ENCODE measurements around the gene DDA1.

DDA1 gene

DNA sequence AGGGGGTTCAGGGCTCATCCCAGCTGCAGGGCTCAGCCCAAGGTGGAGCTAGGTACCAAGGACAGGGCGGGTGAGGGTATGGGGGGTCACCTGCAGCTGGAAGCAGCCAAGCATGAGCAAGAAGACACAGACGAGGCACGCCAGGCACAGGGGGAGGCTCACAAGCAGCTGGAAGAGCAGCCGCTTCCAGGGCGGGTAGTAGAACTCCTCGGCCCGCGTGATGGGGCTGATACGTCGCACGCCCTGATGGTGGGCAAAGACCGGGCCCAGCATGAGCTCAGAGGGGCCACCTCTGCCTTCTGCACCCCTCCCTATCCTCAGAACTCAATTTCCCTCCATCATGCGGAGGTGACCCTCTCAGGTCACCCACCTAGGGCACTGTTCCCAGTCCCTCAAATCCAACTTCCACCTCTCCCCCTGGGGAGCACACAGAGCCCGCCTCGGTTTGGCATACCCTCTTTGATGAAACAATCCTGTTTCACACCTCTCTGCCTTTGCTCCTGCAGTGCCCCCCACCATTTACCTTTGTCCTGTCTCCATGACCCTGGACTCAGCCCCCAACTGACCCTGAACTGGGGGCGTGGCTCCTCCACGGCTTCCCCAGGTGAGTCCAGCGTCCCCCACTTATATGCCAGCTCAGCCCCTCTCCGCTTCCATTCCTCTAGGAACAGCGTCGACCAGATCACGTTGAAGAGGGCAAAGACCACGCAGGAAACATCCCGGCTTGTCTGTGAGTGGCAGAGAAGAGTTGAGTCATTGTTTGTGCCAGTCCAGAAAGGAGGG, 21.1 kb downstream of the DDA1 start:
- no peak for DNase-seq (ENCODE audit: low read depth)

DNA sequence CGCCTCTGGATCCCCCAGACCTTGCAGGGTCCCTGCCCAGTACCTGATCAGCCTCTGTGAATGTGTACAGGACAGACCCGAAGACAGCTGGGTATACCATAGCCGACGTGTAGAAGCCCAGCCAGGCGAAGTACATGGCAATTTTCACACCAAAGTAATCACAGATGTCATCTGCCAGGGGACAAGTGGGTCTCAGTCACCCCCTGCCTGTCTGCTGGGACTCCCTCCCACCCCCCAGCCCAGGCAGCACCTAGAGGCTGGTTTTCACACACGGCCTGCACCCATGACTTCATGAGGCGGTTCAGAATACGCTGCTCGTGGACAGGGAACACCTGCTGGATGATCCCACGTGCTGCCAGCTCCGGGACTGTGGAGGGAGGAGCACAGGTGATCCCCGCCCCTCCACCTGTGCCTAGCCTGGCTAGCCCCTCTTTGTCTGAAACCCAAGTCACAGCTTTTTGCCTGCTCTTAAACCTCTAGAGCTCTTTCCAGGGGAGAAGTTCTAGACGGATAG, 21.7 kb downstream of the DDA1 start:
- no peak for DNase-seq (ENCODE audit: low read depth)

DNA sequence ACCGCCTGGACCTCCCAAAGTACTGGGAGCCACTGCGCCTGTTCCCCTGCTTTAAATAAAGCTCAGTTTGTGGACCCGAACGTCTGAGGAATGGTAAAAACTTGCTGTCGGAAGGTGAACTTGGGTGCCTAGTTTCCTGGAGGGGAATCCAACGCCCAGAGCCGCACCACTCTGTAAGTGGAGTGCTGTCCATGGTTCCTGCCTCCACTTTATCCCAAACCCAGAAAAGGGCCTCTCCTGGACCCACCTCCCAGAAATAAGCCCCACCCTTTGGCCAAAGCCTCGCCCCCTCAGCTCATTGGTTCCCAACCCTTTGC, 23.0 kb downstream of the DDA1 start:
- DNase-seq (ENCODE audit: low read depth): no peak

DNA sequence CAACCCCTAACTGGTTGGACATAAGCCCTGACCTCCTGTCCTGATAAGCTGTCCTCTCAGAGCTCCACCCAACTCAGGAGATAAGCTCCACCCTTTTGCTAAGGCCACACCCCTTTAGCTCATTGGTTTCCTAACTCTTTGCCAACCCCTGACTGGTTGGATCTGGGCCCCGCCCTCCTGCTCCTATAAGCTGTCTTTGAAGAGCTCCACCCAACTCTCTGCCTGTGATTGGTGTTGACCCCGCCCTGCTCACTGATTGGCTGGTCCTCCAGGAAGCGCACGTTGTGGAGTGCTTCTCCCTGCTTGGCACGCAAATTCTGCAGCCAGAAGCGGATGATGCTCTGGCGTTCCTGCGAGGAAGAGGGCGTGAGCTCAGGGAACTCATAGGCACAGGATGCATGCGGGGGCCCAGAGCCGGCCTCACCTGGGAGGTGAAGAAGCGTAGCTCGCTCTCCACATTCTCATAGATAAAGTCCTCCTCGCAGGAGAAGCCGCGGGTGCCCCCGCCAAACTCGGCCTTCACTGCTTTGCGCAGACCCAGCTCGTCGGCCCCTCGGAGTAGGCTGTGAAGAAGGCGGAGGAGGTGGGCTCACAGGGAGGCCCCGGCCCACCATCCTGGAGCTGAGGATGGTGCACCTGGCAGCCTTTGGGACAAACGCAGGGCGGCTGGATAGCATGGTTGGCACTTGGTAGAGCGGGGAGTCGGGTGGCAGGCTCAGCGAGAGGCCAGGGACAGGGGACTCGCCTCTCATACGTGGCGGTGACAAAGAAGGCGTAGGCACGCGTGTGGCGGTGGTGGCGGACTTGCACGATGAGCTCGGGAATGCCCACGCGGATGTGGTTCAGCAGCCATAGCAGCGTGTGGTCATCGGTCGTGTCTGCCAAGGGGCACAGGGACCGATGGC, 23.6 kb downstream of the DDA1 start:
- DNase-seq (ENCODE audit: low read depth): peak; percentile 58

DNA sequence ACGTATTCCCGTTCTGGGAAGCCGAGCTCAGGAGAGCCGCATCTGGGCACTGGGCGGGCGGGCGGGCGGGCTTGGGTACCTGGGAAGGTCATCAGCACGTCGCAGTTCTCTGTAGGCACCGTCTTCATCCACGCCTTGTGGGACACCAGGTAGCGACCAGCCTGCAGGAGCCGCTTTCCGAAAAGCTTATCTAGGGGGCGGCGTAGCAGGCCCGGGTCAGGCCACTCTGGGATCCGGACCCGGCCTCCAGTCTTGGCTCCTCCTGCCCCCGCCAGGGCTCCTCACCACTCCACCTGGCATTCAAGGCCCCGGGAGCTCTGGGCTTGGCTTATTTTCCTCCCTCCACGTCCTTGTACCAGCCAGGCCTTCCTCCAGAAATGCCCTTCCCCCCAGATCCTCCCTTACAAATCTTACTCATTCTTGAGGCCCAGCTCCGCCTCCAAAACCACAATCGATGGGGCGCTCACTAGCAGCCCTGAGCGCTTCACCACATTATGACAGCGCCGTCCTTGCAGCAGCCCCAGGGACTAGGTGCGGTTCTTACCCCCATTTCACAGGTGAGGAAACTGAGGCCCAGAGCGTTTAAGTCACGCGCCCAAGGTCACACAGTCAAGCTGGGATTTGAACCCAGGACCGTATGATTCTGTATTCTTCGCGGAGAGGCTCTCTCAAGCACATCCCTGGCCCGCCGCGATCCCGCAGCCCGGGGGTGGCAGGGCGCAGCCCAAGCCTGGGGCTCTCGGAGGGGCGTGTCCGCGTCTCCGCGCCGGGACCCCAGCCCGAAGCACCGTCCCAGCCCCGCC, 24.4 kb downstream of the DDA1 start:
- peak; percentile 87 for DNase-seq (ENCODE audit: low read depth)

DNA sequence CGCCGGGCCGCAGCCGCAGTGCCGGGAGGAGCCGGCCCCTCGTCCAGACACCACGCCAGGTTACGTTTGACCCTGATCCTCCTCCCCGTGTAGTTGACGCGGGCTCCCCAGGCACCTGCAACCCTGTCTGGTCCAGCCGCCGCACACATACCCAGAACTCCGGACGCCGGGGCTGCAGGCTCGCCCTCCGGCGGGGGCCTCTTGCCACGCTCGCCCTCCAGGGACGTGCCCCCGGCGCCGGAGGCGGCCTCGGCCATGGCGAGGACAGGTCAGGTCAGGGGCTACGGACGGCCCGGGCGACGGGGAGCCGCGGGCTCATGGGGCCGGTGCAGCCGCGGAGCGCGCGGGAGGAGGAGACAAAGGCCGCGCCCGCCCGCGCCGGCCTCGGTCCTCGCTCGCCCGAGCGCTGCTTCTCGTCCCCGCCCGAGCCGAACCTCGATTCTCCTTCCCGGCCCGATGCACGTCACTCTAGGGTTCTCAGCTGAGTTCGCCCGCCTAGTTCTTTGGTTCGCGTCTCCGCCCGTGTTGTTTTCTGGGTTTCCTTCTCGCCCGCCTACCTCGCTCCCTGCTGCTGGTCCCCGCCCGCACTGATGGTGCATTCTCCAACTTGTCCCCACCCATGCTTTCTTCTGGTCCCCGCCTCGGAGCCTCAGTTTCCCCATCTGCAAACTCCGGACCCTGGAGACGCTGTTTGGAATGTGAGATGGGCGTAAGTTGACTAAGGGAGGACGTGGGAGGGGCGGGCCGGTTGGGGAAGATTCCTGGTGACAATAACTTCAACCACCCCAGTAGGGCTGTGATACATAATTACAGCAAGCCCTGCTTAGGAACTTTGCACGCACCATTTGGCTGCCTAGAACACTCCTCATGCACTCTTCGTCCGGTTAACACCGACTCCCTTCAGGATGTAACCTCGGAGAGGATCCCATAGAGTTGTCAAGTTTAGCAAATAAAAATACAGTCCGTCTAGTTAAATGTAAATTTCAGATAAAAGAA, 25.3 kb downstream of the DDA1 start, which contains the start of gene ANO8:
ANO8 (minus strand) TSS at position 442 of the 996 bp plus-strand sequence; CDS start at position 257, 185 bp downstream.
- peak; percentile 99 for DNase-seq (ENCODE audit: low read depth)

DNA sequence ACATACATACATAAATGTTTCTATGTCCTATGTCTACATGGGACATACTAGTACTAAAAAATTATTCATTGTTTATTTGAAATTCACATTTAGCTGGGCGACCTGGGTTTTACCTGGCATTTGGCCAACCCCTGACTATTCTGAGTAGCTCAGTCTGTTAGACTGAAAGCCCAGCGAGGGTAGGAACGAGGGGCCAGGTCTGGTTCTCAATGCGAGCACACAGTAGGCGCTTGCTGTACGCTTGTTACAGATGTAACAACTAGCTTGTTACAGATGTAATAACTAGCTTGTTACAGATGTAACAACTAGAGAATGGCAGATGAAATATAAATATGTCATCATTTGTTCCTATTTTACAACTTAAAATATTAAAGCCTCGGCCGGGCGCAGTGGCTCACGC, 26.2 kb downstream of the DDA1 start:
- DNase-seq (ENCODE audit: low read depth): no peak

DNA sequence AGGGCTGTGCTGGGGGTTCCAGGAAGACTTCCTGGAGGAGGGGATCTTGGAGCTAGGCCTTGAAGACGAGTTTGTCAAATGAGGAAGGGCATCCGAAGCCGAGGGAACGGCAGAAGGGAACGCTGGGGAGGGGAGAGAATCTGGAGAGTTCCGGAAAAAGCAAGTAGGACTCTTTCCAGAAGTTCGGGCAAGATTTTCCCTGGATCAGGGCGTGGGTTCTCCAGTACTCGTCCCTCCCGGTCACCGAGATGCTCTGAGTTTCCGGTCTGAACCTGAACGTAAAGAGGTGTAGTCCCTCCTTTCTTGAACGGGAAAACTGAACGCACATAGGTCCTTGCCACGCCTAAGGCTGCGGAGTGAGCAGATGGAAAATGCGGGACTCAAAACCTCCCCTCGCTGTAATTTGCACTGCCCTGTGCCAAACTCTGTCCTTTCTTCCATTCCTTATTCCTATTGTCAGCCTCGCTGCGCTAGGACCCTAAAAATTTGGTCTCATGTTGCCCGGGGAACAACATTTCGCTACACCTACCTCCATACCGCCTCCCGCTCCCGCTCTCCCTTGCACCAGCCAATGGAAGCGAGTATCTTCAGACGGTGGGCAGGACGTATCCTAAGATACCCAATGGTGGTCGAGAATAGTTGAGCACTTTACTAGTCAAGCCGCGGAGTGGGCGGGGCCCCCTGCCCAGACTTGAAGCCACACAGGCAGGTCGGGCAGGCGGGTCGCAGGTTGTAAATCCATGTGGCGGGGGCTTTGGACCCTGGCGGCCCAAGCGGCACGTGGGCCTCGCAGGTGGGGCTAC, 27.7 kb downstream of the DDA1 start, which contains the start of gene GTPBP3:
GTPBP3 (plus strand) TSS at position 682 of the 803 bp plus-strand sequence; CDS start at position 741, 59 bp downstream.
- peak; percentile 99 for DNase-seq (ENCODE audit: low read depth)

DNA sequence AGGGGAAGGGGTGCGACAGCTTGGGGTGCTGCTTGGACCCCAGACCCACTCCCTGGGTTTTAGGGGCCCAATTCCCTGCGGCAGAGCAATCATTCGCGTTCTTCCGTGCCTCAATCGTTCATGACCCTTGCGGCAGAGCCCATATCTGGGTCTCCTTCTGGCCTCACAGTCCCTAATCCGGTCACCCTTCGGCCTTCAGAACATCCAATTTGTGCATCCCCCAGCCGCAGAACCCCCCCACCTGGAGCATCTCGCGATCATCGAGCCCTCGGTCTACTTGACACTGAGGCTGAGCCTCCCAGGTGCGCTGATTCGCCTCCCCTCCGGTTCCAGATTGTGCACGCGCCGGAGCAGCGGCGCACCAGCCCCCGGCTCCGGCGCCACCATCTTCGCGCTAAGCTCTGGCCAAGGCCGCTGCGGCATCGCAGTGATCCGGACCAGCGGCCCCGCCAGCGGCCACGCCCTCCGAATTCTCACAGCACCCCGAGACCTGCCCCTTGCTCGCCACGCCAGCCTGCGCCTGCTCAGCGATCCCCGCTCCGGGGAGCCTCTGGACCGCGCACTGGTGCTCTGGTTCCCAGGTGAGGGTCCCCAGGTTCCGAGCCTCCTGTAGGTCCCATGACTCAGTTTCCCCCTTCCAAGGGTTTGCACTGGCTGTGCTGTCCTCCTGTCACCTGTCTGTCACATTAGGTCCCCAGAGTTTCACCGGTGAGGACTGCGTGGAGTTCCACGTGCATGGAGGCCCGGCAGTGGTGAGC, 28.5 kb downstream of the DDA1 start:
- no peak for DNase-seq (ENCODE audit: low read depth)

DNA sequence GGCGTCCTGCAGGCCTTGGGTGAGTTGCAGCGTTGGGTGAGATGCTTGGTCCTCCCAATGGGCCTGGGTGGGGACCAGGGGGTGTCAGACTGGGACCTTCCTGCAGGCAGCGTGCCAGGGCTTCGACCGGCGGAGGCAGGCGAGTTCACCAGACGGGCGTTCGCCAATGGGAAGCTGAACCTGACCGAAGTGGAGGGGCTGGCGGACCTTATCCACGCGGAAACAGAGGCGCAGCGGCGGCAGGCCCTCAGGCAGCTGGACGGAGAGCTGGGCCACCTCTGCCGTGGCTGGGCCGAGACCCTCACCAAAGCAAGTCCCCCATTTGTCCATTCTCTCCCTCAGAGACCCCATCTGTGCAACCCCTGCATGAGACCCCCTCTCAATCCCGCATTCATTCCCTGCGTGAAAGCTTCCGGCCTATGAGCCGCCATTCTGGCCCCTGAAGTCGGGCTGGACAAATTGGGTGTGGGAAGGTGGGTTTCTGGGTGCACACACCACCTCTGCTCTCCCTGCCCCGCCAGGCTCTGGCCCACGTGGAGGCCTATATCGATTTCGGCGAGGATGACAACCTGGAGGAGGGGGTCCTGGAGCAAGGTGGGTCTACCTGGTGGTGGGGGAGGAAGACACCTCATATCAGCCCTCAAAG, 29.2 kb downstream of the DDA1 start:
- DNase-seq (ENCODE audit: low read depth): no peak

DNA sequence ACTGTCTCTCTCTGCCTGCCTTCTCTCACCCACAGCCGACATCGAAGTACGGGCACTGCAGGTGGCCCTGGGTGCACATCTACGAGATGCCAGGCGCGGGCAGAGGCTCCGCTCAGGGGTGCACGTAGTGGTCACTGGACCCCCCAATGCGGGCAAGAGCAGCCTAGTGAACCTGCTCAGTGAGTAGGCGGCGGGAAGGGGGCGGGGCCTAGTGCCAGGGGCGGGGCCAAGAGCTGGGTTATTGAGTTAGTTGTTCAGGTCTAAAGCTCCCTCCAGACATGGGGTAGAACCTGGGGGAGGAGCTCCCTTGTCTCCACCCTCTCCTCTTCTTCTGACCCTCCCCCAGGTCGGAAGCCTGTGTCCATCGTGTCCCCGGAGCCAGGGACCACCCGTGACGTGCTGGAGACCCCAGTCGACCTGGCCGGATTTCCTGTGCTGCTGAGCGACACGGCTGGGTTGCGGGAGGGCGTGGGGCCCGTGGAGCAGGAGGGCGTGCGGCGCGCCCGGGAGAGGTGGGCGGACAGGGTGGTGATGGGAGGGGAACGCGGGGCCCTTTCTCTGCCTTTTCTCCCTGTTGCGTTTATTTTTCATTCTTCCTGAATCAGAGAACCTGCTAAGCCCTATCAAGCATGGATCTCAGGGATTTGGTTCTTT, 29.9 kb downstream of the DDA1 start:
- DNase-seq (ENCODE audit: low read depth): no peak

DNA sequence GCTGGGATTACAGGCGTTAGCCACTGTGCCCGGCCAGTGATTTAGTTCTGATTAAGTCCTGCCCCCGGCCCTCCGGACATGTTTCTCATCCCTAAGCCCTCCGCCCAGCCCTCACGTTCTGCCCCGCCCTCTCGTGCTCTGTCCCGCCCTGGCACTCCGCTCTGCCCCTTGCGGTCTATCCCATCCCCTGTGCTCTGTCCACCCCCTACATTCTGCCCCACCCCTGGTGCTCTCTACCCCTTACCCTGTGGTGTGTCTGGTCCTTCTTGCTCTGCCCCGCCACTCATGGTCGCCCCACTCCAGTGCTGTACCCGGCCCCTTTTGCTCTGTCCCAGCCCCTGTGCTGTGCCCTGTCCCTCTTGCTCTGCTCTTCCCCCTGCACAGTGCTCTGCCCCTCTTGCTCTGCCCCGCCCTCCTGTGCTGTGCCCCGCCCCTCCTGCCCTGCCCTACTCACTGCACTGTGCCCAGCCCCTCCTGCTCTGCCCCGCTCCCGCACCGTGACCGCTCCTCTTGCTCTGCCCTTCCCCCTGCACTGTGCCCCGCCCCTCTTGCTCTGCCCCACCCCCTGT, 31.0 kb downstream of the DDA1 start:
- DNase-seq (ENCODE audit: low read depth): no peak

DNA sequence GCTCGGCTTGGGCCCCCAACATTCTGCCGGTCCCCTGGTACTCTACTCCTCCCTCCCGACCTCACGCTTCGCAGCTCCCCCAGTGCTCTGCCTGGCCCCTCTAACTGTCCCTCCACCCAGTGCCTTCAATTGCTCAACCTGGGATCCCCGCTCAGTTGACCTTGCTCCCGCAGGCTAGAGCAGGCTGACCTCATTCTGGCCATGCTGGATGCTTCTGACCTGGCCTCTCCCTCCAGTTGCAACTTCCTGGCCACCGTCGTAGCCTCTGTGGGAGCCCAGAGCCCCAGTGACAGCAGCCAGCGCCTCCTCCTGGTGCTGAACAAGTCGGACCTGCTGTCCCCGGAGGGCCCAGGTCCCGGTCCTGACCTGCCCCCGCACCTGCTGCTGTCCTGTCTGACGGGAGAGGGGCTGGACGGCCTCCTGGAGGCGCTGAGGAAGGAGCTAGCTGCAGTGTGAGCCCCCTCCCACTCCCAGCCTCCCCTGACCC, 31.6 kb downstream of the DDA1 start:
- no peak for DNase-seq (ENCODE audit: low read depth)

DNA sequence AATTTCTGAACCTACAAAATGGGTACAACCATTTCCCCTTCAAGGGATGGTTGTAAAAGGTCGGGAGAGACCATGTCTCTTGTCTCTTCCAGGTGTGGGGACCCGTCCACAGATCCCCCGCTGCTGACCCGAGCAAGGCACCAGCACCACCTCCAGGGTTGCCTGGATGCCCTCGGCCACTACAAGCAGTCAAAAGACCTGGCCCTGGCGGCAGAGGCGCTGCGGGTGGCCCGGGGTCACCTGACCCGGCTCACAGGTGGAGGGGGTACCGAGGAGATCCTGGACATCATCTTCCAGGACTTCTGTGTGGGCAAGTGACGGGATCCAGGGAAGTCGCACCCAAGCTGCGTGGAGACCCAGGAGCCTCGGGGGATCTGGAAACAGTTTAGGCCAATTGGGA, 32.0 kb downstream of the DDA1 start:
- no peak for DNase-seq (ENCODE audit: low read depth)

DNA sequence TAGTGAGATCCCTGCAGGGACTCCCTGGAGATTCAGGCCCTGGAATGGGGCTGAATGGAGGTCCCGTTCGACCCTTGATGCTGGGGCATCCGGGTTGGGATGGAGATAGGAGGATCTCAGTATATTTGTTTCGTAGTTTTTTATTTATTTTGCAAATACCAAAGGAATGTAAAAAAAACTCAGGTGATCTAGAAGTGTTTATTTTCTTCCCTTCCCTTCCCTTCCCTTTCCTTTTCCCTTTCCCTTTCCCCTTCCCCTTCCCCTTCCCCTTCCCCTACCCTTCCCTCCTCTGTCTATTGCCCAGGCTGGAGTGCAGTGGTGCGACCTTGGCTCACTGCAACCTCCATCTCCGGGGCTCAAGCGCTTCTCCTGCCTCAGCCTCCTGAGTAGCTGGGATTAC, 32.5 kb downstream of the DDA1 start:
- DNase-seq (ENCODE audit: low read depth): no peak

DNA sequence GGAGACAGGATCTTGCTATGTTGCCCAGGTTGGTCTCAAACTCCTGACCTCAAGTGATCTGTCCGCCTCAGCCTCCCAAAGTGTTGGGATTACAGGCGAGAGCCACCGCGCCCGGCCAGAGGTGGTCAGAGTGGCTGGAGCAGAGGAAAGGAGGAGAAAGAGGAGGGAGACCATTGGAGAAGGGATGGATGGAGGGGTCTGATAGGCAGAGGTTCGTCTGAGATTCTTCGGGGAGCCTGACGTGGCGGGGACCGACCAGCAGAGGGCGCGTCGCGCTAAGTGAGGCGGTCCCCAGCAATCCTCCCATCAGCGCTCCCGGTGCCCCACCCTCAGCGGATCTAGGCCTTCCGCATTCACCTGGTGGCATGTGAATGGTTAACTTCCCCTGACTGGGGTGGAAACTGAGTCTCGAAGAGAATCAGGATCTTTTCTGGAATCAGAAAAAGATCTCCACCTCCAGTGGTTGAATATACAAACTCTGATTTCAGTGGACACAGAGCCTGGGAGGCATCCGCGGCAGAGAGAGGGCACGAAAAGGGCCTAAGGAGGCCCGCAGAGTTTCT, 36.8 kb downstream of the DDA1 start:
- DNase-seq (ENCODE audit: low read depth): peak; percentile 49

DNA sequence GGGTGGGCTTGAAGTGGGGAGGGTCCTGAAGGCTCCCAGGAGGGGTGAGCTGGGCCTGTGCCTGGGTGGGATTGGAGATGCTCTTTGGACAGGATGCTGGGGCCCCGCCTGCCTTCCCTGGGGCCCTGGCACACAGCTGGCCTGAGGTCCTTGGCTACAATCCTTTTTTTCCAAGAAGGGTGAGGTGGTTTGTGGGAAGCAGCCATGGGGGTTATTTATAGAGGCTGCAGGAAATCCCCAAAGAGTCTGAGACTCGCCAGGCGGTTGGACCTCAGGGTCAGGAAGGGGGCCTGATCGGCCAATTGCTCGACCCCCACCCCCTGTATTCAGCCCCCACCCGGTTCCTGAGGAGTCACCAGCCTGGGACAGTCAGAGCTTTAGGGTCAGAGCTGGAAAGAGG, 38.0 kb downstream of the DDA1 start:
- DNase-seq (ENCODE audit: low read depth): no peak
